Breast epithelium (tissue), 4 donors: ENCODE data around the gene VAMP2. TPM values are rescaled to one million over a fixed set of nuclear protein-coding genes. Genes with fewer than 3 reads are reported as not detected.

Experiments used
- DNase-seq, 2 donors: peaks; one replicate each; pipeline ENCODE4 v3.0.0-alpha.2; 2019; ENCODE audit warnings: low spot score in 2 of 2
- H3K27ac ChIP-seq, 2 donors: fragments of 200-600 bp; sonication (generic) in 1 of 2; one replicate each; pipeline ENCODE4 v1.5.1; 2016 to 2019; ENCODE audit warnings: mild to moderate bottlenecking in 1 of 2
- H3K27me3 ChIP-seq, 2 donors: fragments of 200-600 bp; sonication (generic) in 1 of 2; one replicate each; pipeline versions ENCODE4 v1.5.1 to v1.6.0; 2017 to 2019; ENCODE audit warnings: control low read depth in 1 of 2, mild to moderate bottlenecking in 1 of 2
- H3K36me3 ChIP-seq: fragments of 200-600 bp; one replicate; pipeline ENCODE4 v1.5.1; 2019
- H3K4me1 ChIP-seq, 2 donors: fragments of 200-600 bp; sonication (generic); one replicate each; pipeline ENCODE4 v1.5.1; 2016 to 2019; ENCODE audit warnings: control low read depth in 1 of 2
- H3K4me3 ChIP-seq, 3 donors: fragments of 200-600 bp; sonication (generic); 1 replicate in 2 of 3; 2 replicates in 1 of 3; pipeline ENCODE4 v1.5.1; 2016 to 2019; ENCODE audit warnings: mild to moderate bottlenecking in 3 of 3, moderate library complexity in 2 of 3
- H3K9me3 ChIP-seq, 2 donors: fragments of 200-600 bp; sonication (generic) in 1 of 2; one replicate each; pipeline ENCODE4 v1.5.1; 2016 to 2019; ENCODE audit warnings: control low read depth in 1 of 2
- CTCF ChIP-seq, 3 donors: fragments of 450-650 bp; IDR thresholded peaks; one replicate each; pipeline ENCODE4 v1.5.1; 2016 to 2017; ENCODE audit warnings: antibody characterized with exemption in 3 of 3, mild to moderate bottlenecking in 3 of 3, moderate library complexity in 3 of 3
- POLR2A ChIP-seq: fragments of 450-650 bp; IDR thresholded peaks from one replicate; pipeline ENCODE4 v1.6.1; 2016; ENCODE audit warnings: antibody characterized with exemption, mild to moderate bottlenecking, moderate library complexity
- POLR2AphosphoS5 ChIP-seq, 3 donors: sonication (generic); formaldehyde crosslinking; IDR thresholded peaks; one replicate each; pipeline ENCODE4 v1.6.1; 2017; ENCODE audit warnings: antibody characterized with exemption in 3 of 3
- intact Hi-C: fragments of 100-400 bp; cut with DNase I; formaldehyde crosslinking; loops from one replicate; pipeline ENCODE4 v1.15.1; 2023; ENCODE audit warnings: low total_unique reads
- total RNA-seq, 3 donors: library from RNA; depleted of rRNA; stranded (reverse); fragments of >200 nt; gene quantifications; one replicate each; pipeline ENCODE4 v1.1.0, GENCODE V29; 2016

Gene VAMP2
- total RNA-seq, 3 donors from 2014 or later, result 21.8 to 30.2 (median 28.1) TPM

GRCh38 chr17:8150194-8151119, 12.3 kb downstream of the VAMP2 start:
- intact Hi-C loops, result no loop called here
- Histone ChIP-seq H3K27me3 (no peaks in the 10 kb centered on the region), H3K27ac (peak overlapping the region; percentile 99 to 100), H3K4me3 (peak overlapping the region; percentile 86 to 99 (median 90)), H3K4me1 (peaks cover 10 to 13% of the 10 kb centered on the region in 2 donors), H3K36me3 (peaks cover 37% of the 10 kb centered on the region), H3K9me3 (no peaks in the 10 kb centered on the region)
- no peak for DNase-seq
- TF ChIP-seq CTCF (IDR thresholded peaks at IDR 0.05) (peak in 1 of 3 donors; percentile 6), POLR2A (no peak), POLR2AphosphoS5 (IDR thresholded peaks at IDR 0.05) (peak in 2 of 3 donors; percentile 34 to 46)

- Histone ChIP-seq H3K27ac (peak overlapping the region; percentile 99 to 100), H3K9me3 (no peaks in the 10 kb centered on the region), H3K4me1 (peaks cover 10 to 13% of the 10 kb centered on the region in 2 donors), H3K4me3 (peak overlapping the region in 2 of 3 donors; percentile 86 to 90), H3K36me3 (peaks cover 41% of the 10 kb centered on the region), H3K27me3 (no peaks in the 10 kb centered on the region)
- no peak for DNase-seq
- TF ChIP-seq CTCF (IDR thresholded peaks at IDR 0.05) (no peak), POLR2AphosphoS5 (IDR thresholded peaks at IDR 0.05) (no peak), POLR2A (no peak)
- intact Hi-C loops, result no loop called here
Observed at GRCh38 chr17:8149419-8150193, 13.1 kb downstream of the VAMP2 start.

- no peaks in the 10 kb centered on the region for H3K9me3 ChIP-seq
- no peak for TF ChIP-seq POLR2AphosphoS5 (IDR thresholded peaks at IDR 0.05)
- no peak for TF ChIP-seq POLR2A
- TF ChIP-seq CTCF (IDR thresholded peaks at IDR 0.05), result no peak
- intact Hi-C loops, result no loop called here
- H3K27me3 ChIP-seq, result no peaks in the 10 kb centered on the region
- H3K27ac ChIP-seq, result peak overlapping the region; percentile 65 to 99
- peak overlapping the region in 1 of 3 donors; percentile 13 for H3K4me3 ChIP-seq
- DNase-seq, result no peak
- H3K4me1 ChIP-seq, result peaks cover 10 to 13% of the 10 kb centered on the region in 2 donors
- peaks cover 45% of the 10 kb centered on the region for H3K36me3 ChIP-seq
Observed at GRCh38 chr17:8148560-8148959, 14.2 kb downstream of the VAMP2 start.

GRCh38 chr17:8147805-8148404, 14.8 kb downstream of the VAMP2 start:
- Histone ChIP-seq H3K9me3 (no peaks in the 10 kb centered on the region), H3K36me3 (peaks cover 45% of the 10 kb centered on the region), H3K27me3 (no peaks in the 10 kb centered on the region), H3K4me3 (peak overlapping the region in 1 of 3 donors; percentile 13), H3K27ac (peak overlapping the region; percentile 65 to 99), H3K4me1 (peaks cover 10% of the 10 kb centered on the region in 2 donors)
- intact Hi-C loops, result no loop called here
- DNase-seq, result no peak
- TF ChIP-seq POLR2AphosphoS5 (IDR thresholded peaks at IDR 0.05), result peak in 1 of 3 donors; percentile 36
- no peak for TF ChIP-seq POLR2A

- H3K27ac ChIP-seq, result peak overlapping the region; percentile 65 to 99
- intact Hi-C loops, result no loop called here
- DNase-seq, result no peak
- no peaks in the 10 kb centered on the region for H3K9me3 ChIP-seq
- peaks cover 46% of the 10 kb centered on the region for H3K36me3 ChIP-seq
- peaks cover 5 to 6% of the 10 kb centered on the region in 2 donors for H3K4me1 ChIP-seq
- no peak overlapping the region for H3K4me3 ChIP-seq
- TF ChIP-seq POLR2A (no peak), POLR2AphosphoS5 (IDR thresholded peaks at IDR 0.05) (no peak), CTCF (IDR thresholded peaks at IDR 0.05) (no peak)
- H3K27me3 ChIP-seq, result no peaks in the 10 kb centered on the region
Observed at GRCh38 chr17:8147141-8147804, 15.5 kb downstream of the VAMP2 start.
